Duodenal mucosa (tissue), 2 donors: Measurements from ENCODE around the gene HSPD1.

ENCODE experiments used
- H3K27ac ChIP-seq: one replicate; pipeline ENCODE4 v1.7.0; 2013; ENCODE audit warnings: low read depth, low read length
- H3K27me3 ChIP-seq, 2 donors: one replicate each; pipeline ENCODE4 v1.7.0; 2013; ENCODE audit warnings: low read length in 2 of 2, control low read depth in 1 of 2; ENCODE audit not compliant: insufficient read depth in 2 of 2, control insufficient read depth in 1 of 2
- H3K36me3 ChIP-seq, 2 donors: one replicate each; pipeline ENCODE4 v1.7.0; 2013; ENCODE audit warnings: low read length in 2 of 2, control low read depth in 1 of 2; ENCODE audit not compliant: insufficient read depth in 2 of 2, control insufficient read depth in 1 of 2
- H3K4me1 ChIP-seq, 2 donors: one replicate each; pipeline ENCODE4 v1.7.0; 2013; ENCODE audit warnings: low read length in 2 of 2, control low read depth in 1 of 2; ENCODE audit not compliant: insufficient read depth in 2 of 2, control insufficient read depth in 1 of 2
- H3K4me3 ChIP-seq, 2 donors: one replicate each; pipeline ENCODE4 v1.7.0; 2013; ENCODE audit warnings: low read length in 2 of 2, low read depth in 1 of 2
- H3K9ac ChIP-seq, 2 donors: one replicate each; pipeline ENCODE4 v1.7.0; 2013; ENCODE audit warnings: low read length in 2 of 2, low read depth in 1 of 2
- H3K9me3 ChIP-seq, 2 donors: one replicate each; pipeline ENCODE4 v1.7.0; 2013; ENCODE audit warnings: low read length in 2 of 2, control low read depth in 1 of 2; ENCODE audit not compliant: control insufficient read depth in 1 of 2

Gene HSPD1

GRCh38 chr2:197446844-197447243 lies 52.8 kb downstream of the HSPD1 start:
- Histone ChIP-seq H3K9ac (no peak overlapping the region), H3K4me1 (no peaks in the 10 kb centered on the region), H3K36me3 (no peaks in the 10 kb centered on the region), H3K4me3 (no peak overlapping the region), H3K27me3 (no peaks in the 10 kb centered on the region), H3K27ac (no peak overlapping the region), H3K9me3 (no peaks in the 10 kb centered on the region)

GRCh38 chr2:197445746-197446145 lies 53.9 kb downstream of the HSPD1 start:
- H3K27me3 ChIP-seq = no peaks in the 10 kb centered on the region
- H3K27ac ChIP-seq = no peak overlapping the region
- no peak overlapping the region for H3K4me3 ChIP-seq
- H3K9me3 ChIP-seq = no peaks in the 10 kb centered on the region
- H3K36me3 ChIP-seq = no peaks in the 10 kb centered on the region
- no peak overlapping the region for H3K9ac ChIP-seq
- H3K4me1 ChIP-seq = no peaks in the 10 kb centered on the region

GRCh38 chr2:197442857-197443256 lies 56.8 kb downstream of the HSPD1 start:
- no peak overlapping the region for H3K9ac ChIP-seq
- no peaks in the 10 kb centered on the region for H3K36me3 ChIP-seq
- no peaks in the 10 kb centered on the region for H3K4me1 ChIP-seq
- H3K9me3 ChIP-seq = no peaks in the 10 kb centered on the region
- H3K4me3 ChIP-seq = no peak overlapping the region
- no peaks in the 10 kb centered on the region for H3K27me3 ChIP-seq
- H3K27ac ChIP-seq = no peak overlapping the region

GRCh38 chr2:197437380-197437779 lies 62.3 kb downstream of the HSPD1 start:
- Histone ChIP-seq H3K27me3 (no peaks in the 10 kb centered on the region), H3K4me1 (peaks cover 17% of the 10 kb centered on the region in 2 donors), H3K27ac (no peak overlapping the region), H3K9ac (no peak overlapping the region), H3K4me3 (no peak overlapping the region), H3K9me3 (peaks cover 0 to 3% of the 10 kb centered on the region in 2 donors), H3K36me3 (no peaks in the 10 kb centered on the region)
